K562 (cell line): ENCODE data around the gene CCDC9. TPM values are rescaled to one million over a fixed set of nuclear protein-coding genes. Genes with fewer than 3 reads are reported as not detected.

Experiments used
- CUX1 ChIP-seq: fragments of 200-800 bp; sonication (Bioruptor generic); IDR thresholded peaks from 2 replicates; pipeline ENCODE4 v1.6.1; 2016; ENCODE audit warnings: missing genetic modification characterization, missing compliant biosample characterization
- EHMT2 ChIP-seq: fragments of 450-650 bp; IDR thresholded peaks from 2 replicates; pipeline ENCODE4 v1.6.1; 2018; ENCODE audit warnings: antibody characterized with exemption
- IRF9 ChIP-seq: fragments of 450-650 bp; IDR thresholded peaks from 2 replicates; pipeline ENCODE4 v1.6.1; 2016; ENCODE audit warnings: missing biosample characterization, missing genetic modification characterization
- PCBP1 ChIP-seq: fragments of 200-400 bp; formaldehyde crosslinking; IDR thresholded peaks from 2 replicates; pipeline ENCODE4 v1.6.1; 2018; ENCODE audit warnings: mild to moderate bottlenecking, low read depth, low read length; ENCODE audit not compliant: poor library complexity, severe bottlenecking
- RCOR1 ChIP-seq, 2 experiments: IDR thresholded peaks; 2 replicates each; pipeline ENCODE4 v1.6.1; 2012; ENCODE audit warnings: low read depth in 2 of 2, low read length in 2 of 2, borderline replicate concordance in 1 of 2, improper control_type of control experiment in 1 of 2
- SAP30 ChIP-seq: fragments of 200-600 bp; sonication (generic); IDR thresholded peaks from 2 replicates; pipeline ENCODE4 v1.6.1; 2012; ENCODE audit warnings: borderline replicate concordance, low read depth, mild to moderate bottlenecking, moderate library complexity, low read length, control low read depth, inconsistent platforms; ENCODE audit not compliant: insufficient read depth, poor library complexity, severe bottlenecking
- SMAD3 ChIP-seq: fragments of 450-650 bp; formaldehyde crosslinking; conservative IDR thresholded peaks from 2 replicates; pipeline ENCODE4 v1.4.0; 2020; ENCODE audit warnings: mild to moderate bottlenecking
- TCF7 ChIP-seq: sonication (generic); IDR thresholded peaks from 2 replicates; pipeline ENCODE4 v1.6.1; 2016; ENCODE audit warnings: antibody characterized with exemption, borderline replicate concordance
- TEAD2 ChIP-seq: fragments of 450-650 bp; IDR thresholded peaks from 2 replicates; pipeline ENCODE4 v1.6.1; 2016; ENCODE audit warnings: missing genetic modification characterization, control low read depth, missing compliant biosample characterization
- TSHZ1 ChIP-seq: fragments of 250-450 bp; sonication (Bioruptor Pico); IDR thresholded peaks from 2 replicates; pipeline ENCODE4 v1.4.0; 2020; ENCODE audit warnings: mild to moderate bottlenecking, moderate library complexity
- ZNF280A ChIP-seq: fragments of 450-650 bp; IDR thresholded peaks from 2 replicates; pipeline ENCODE4 v1.6.1; 2018; ENCODE audit warnings: mild to moderate bottlenecking, low read depth; ENCODE audit not compliant: partially characterized antibody
- ZNF586 ChIP-seq: fragments of 450-650 bp; formaldehyde crosslinking; conservative IDR thresholded peaks from 2 replicates; pipeline ENCODE4 v1.4.0; 2020; ENCODE audit warnings: mild to moderate bottlenecking, moderate library complexity
- ZNF655 ChIP-seq: fragments of 250-450 bp; sonication (Bioruptor Pico); IDR thresholded peaks from 2 replicates; pipeline ENCODE4 v1.5.0; 2021
- polyA plus RNA-seq, 8 experiments: library from polyadenylated mRNA; depleted of rRNA in 4 of 8; stranded (reverse) in 5 of 8; unstranded in 3 of 8; fragments of >200 nt; fragmentation: Nextera tagmentation in 2 of 8; fragmentation: Illumina TruSeq in 1 of 8; extraction: Ambion mirVana in 2 of 8; extraction: Trizol in 1 of 8; gene quantifications; 2 replicates each; pipeline versions ENCODE4 v1.2.1 to v1.2.3, GENCODE V29; 2011 to 2014; ENCODE audit warnings: inconsistent platforms in 1 of 8, missing spikeins in 1 of 8
- total RNA-seq, 7 experiments: library from RNA; depleted of rRNA in 6 of 7; stranded (reverse); fragments of >200 nt in 6 of 7; fragmentation: Illumina TruSeq in 2 of 7; extraction: Trizol in 2 of 7; gene quantifications; 2 replicates each; pipeline versions ENCODE4 v1.2.1 to v1.2.3, GENCODE V29; 2011 to 2021; ENCODE audit warnings: low replicate concordance in 1 of 7

CCDC9 gene
- total and polyA plus RNA-seq, 9 of the 15 experiments (the other 6 are each of a cell fraction or from before 2014, with no cell fraction given), result 0.23 to 38.6 (median 8.4) TPM

GRCh38 chr19:47247308-47247990, 8.9 kb upstream of the CCDC9 start (continued):
- TF ChIP-seq IRF9 (tag), result no peak; the same call in 1 of the 2 replicates
- peak in 1 of 2 experiments; percentile 88; a peak in 2 of 4 replicates for TF ChIP-seq RCOR1 (IDR thresholded peaks at IDR 0.05; ENCODE audit: borderline replicate concordance in 1 of 2, low read depth in 2 of 2, low read length in 2 of 2)
- TF ChIP-seq EHMT2, result no peak
- TF ChIP-seq TCF7, result no peak
- TF ChIP-seq SMAD3, result no peak
- no peak for TF ChIP-seq ZNF280A
- no peak for TF ChIP-seq SAP30
- no peak for TF ChIP-seq ZNF586 (CRISPR knock-in tag)
- TF ChIP-seq PCBP1, result no peak
- TF ChIP-seq CUX1 (CRISPR knock-in tag), result no peak
- no peak for TF ChIP-seq TEAD2 (tag)
- TF ChIP-seq ZNF655 (CRISPR knock-in tag), result no peak
- TF ChIP-seq TSHZ1 (CRISPR knock-in tag), result no peak
